H1 (cell line): ENCODE measurements around the gene PGM2L1. TPM values are rescaled to one million over a fixed set of nuclear protein-coding genes. Genes with fewer than 3 reads are reported as not detected.

Source experiments
- CHD2 ChIP-seq: IDR thresholded peaks from 2 replicates; pipeline ENCODE4 v1.6.1; 2012; ENCODE audit warnings: low read length, improper control_type of control experiment
- KDM1A ChIP-seq: fragments of 200-600, 300-600 bp; sonication (generic); IDR thresholded peaks from 2 replicates; pipeline ENCODE4 v1.7.1; 2016; ENCODE audit warnings: mild to moderate bottlenecking, low read length, borderline replicate concordance
- polyA plus RNA-seq, 7 experiments: library from polyadenylated mRNA; depleted of rRNA in 3 of 7; stranded (reverse) in 5 of 7; unstranded in 2 of 7; fragments of >200 nt in 5 of 7; fragments of 200-250 nt in 2 of 7; gene quantifications; 1 replicate in 5 of 7; 2 replicates in 1 of 7; 4 replicates in 1 of 7; pipeline versions ENCODE4 v1.2.1 to v1.2.3, GENCODE V29; 2011 to 2013; ENCODE audit warnings: missing spikeins in 2 of 7, mixed read lengths in 2 of 7
- total RNA-seq: library from RNA; stranded (reverse); fragmentation: NEBNext Ultra II Directional; extraction: Animal tissue kit (Norgen Biotek cat#: 25700); gene quantifications from 2 replicates; pipeline ENCODE4 v1.2.1, GENCODE V29; 2021

Gene PGM2L1
- total and polyA plus RNA-seq, 2 of the 8 experiments (the other 6 are each of a cell fraction or from before 2014, with no cell fraction given) = 5.0 to 42.7 TPM

- TF ChIP-seq KDM1A = no peak
- no peak for TF ChIP-seq CHD2
Measured at GRCh38 chr11:74325649-74326645, 72.3 kb downstream of the PGM2L1 start (continued).
